ENCODE data around the gene PML. TPM values are rescaled to one million over a fixed set of nuclear protein-coding genes. Genes with fewer than 3 reads are reported as not detected.
A peak's percentile ranks its signal among the peaks of the same experiment; 100 is the strongest.

PML gene
- total and polyA plus RNA-seq, 12 donors = 17.9 to 50.1 (median 22.5) TPM

DNA sequence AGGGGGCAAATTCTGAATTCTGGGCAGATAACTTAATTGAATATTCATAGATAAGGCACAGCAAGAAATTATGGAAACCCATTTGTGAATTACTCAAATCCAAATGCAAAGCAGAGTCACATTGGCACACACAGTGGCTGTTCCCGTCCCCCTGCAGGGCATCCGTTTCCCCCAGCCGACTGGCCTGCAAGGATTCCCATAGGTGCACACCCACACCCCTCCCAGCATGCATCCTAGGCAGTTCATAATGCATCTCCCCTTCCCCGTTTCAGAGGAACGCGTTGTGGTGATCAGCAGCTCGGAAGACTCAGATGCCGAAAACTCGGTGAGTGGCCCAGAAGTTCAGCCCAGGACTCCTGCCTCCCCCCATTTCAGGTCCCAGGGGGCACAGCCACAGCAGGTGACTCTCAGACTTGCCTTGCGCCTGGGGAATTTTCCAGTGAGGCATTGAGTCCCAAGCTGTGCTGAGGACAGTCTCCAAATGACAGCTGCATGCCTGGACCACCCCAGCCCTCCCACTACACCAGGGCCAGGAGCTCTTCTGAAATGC lies 39.8 kb downstream of the PML start:
- Histone ChIP-seq H3K9me3 (no peaks in the 10 kb centered on the region), H3K4me1 (peaks cover 3 to 38% (median 21%) of the 10 kb centered on the region in 9 donors), H3K27me3 (no peaks in the 10 kb centered on the region), H3K27ac (no peak overlapping the region), H3K36me3 (peaks cover 0 to 93% (median 31%) of the 10 kb centered on the region in 9 donors), H3K4me3 (no peak overlapping the region)
- ATAC-seq (no peak), DNase-seq (no peak)
- 86 to 92% methylated on average over 10 of the region's 10 CpGs for WGBS, 2 donors
- TF ChIP-seq, protein P1, sequence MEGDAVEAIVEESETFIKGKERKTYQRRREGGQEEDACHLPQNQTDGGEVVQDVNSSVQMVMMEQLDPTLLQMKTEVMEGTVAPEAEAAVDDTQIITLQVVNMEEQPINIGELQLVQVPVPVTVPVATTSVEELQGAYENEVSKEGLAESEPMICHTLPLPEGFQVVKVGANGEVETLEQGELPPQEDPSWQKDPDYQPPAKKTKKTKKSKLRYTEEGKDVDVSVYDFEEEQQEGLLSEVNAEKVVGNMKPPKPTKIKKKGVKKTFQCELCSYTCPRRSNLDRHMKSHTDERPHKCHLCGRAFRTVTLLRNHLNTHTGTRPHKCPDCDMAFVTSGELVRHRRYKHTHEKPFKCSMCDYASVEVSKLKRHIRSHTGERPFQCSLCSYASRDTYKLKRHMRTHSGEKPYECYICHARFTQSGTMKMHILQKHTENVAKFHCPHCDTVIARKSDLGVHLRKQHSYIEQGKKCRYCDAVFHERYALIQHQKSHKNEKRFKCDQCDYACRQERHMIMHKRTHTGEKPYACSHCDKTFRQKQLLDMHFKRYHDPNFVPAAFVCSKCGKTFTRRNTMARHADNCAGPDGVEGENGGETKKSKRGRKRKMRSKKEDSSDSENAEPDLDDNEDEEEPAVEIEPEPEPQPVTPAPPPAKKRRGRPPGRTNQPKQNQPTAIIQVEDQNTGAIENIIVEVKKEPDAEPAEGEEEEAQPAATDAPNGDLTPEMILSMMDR (IDR thresholded peaks at IDR 0.05) = no peak
- intact Hi-C loops (cut with DNase I) = loop anchor here in 1 of 10 donors (5.0 kb wide), 1 partner anchor 52 kb away; no protein-coding TSS in a partner anchor

DNA sequence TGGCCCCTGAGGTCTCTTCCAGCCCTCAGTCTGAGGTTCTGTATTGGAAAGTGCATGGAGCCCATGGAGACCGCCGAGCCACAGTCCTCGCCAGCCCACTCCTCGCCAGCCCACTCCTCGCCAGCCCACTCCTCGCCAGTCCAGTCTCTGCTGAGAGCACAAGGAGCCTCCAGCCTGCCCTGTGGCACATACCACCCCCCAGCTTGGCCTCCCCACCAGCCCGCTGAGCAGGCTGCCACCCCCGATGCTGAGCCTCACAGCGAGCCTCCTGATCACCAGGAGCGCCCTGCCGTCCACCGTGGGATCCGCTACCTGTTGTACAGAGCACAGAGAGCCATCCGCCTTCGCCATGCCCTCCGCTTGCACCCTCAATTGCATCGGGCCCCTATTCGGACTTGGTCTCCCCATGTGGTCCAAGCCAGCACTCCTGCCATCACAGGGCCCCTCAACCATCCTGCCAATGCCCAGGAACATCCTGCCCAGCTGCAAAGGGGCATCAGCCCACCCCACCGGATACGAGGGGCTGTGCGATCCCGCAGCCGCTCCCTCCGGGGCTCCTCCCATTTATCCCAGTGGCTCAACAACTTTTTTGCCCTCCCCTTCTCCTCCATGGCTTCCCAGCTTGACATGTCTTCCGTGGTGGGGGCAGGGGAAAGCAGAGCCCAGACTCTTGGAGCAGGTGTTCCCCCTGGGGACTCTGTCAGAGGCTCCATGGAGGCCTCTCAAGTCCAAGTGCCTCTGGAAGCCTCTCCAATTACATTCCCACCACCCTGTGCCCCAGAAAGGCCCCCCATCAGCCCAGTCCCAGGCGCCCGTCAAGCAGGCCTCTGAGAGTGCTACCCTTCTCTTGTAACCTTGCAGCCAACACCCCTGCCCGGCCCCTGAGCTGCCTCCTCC lies 40.9 kb downstream of the PML start:
- no peak for DNase-seq
- no peak overlapping the region for H3K27ac ChIP-seq
- H3K4me1 ChIP-seq = peaks cover 3 to 49% (median 32%) of the 10 kb centered on the region in 9 donors
- no peaks in the 10 kb centered on the region for H3K9me3 ChIP-seq
- H3K4me3 ChIP-seq = no peak overlapping the region
- TF ChIP-seq, protein P1 (IDR thresholded peaks at IDR 0.05) = no peak
- H3K27me3 ChIP-seq = no peaks in the 10 kb centered on the region
- intact Hi-C loops (cut with DNase I) = loop anchor here in 9 of 10 donors (2.0 to 5.0 kb wide), 4 partner anchors 43 to 63 kb away; partner anchors contain the start of genes PML (in 1 of the 9) and STOML1 (in 1 of the 9)
- ATAC-seq = no peak
- H3K36me3 ChIP-seq = peaks cover 0 to 82% (median 31%) of the 10 kb centered on the region in 9 donors
- 92 to 93% methylated on average over 28 of the region's 28 CpGs for WGBS, 2 donors

DNA sequence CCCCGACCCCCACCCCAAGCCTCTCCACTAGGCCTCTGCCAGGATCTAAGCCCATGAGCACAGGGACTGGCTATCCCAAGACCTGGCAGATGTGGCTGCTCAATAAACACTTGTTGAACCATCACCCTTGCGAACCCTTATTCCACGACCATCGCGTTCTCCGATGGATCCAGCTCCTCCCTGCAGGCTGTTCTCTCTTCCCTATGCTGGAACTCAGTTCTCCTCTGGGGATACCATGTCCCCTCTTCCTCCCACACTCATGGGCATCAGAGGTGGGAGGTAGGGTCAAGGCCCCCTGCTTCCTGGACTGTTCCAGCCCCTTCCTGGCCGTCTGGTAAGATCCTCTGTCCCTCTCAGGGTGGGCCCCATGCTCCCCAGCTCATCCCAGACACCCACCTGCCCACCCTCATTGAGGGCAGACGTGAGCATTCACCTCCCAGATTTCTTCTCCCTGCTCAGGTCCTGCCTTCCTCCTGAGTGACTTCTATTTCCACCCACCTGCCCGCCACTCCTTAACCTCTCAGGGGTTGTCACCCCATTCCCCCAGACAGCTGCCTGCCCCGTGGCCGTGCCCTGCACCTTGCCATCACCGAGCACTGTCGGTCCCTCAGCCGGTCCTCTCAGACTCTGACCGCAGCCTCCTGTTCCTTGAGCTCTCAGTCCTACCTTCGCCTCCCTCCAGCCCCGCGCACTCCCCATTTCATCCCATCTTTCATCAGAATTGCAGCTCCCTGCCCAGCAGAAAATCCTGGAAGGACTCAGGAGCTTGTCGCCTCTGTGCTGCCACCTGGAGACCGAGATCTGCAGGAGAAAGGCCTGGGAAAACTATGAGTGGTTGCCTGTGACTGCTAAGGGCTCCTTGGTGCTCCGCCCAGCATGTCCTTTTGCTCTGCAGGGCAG lies 42.0 kb downstream of the PML start:
- peaks cover 0 to 71% (median 31%) of the 10 kb centered on the region in 9 donors for H3K36me3 ChIP-seq
- ATAC-seq (peak; percentile 7 to 32 (median 24)), DNase-seq (peak; percentile 39 to 60)
- H3K9me3 ChIP-seq = no peaks in the 10 kb centered on the region
- H3K27ac ChIP-seq = peak overlapping the region in 2 of 10 donors; percentile 11 to 16
- H3K27me3 ChIP-seq = no peaks in the 10 kb centered on the region
- 73 to 74% methylated on average over 21 of the region's 21 CpGs for WGBS, 2 donors
- TF ChIP-seq, protein P1 (IDR thresholded peaks at IDR 0.05) = peak in 8 of 9 donors; percentile 23 to 68 (median 56)
- H3K4me3 ChIP-seq = no peak overlapping the region
- H3K4me1 ChIP-seq = peaks cover 9 to 61% (median 42%) of the 10 kb centered on the region in 9 donors
- intact Hi-C loops (cut with DNase I) = loop anchor here in 9 of 10 donors (2.0 to 5.0 kb wide), 4 partner anchors 44 to 64 kb away; partner anchors contain the start of genes PML (in 1 of the 9) and STOML1 (in 1 of the 9)
